OCI-LY1 (cell line): ENCODE data around the gene PTPRG.

ENCODE experiments used
- H2AFZ ChIP-seq: fragments of 200-600 bp; sonication (generic), shearing (Covaris generic); 2 replicates; pipeline ENCODE4 v1.6.0; 2014; ENCODE audit warnings: antibody characterized with exemption, mild to moderate bottlenecking, low read length
- H3F3A ChIP-seq: fragments of 200-600 bp; sonication (generic), shearing (Covaris generic); 2 replicates; pipeline ENCODE4 v1.6.0; 2014; ENCODE audit warnings: mild to moderate bottlenecking, antibody characterized with exemption, low read length, moderate library complexity; ENCODE audit not compliant: insufficient read depth
- H3K27ac ChIP-seq: fragments of 200-600 bp; sonication (generic); 2 replicates; pipeline ENCODE4 v1.5.1; 2014; ENCODE audit warnings: low read length, mixed run types, mild to moderate bottlenecking, low read depth; ENCODE audit not compliant: poor library complexity, severe bottlenecking
- H3K27me3 ChIP-seq: fragments of 200-600 bp; sonication (generic); 2 replicates; pipeline ENCODE4 v1.6.0; 2014; ENCODE audit warnings: antibody characterized with exemption, mild to moderate bottlenecking, low read length, moderate library complexity; ENCODE audit not compliant: insufficient read depth
- H3K36me3 ChIP-seq: fragments of 200-600 bp; sonication (generic); 2 replicates; pipeline ENCODE4 v1.6.1; 2014; ENCODE audit warnings: mild to moderate bottlenecking, antibody characterized with exemption, low read length, moderate library complexity, mixed read lengths; ENCODE audit not compliant: insufficient read depth
- H3K4me1 ChIP-seq: fragments of 200-600 bp; sonication (generic); 2 replicates; pipeline ENCODE4 v1.5.1; 2014; ENCODE audit warnings: mild to moderate bottlenecking, low read length, moderate library complexity; ENCODE audit not compliant: insufficient read depth, severe bottlenecking
- H3K4me2 ChIP-seq: fragments of 200-600 bp; sonication (generic), shearing (Covaris generic); 2 replicates; pipeline ENCODE4 v1.6.1; 2014; ENCODE audit warnings: low read length
- H3K4me3 ChIP-seq: fragments of 200-600 bp; sonication (generic); 2 replicates; pipeline ENCODE4 v1.5.1; 2014; ENCODE audit warnings: low read length, low read depth, mild to moderate bottlenecking, mixed read lengths; ENCODE audit not compliant: poor library complexity, severe bottlenecking
- H3K79me2 ChIP-seq: fragments of 200-600 bp; shearing (Covaris generic); 2 replicates; pipeline ENCODE4 v1.6.1; 2016; ENCODE audit warnings: mixed run types, low read length, mixed read lengths; ENCODE audit not compliant: insufficient read depth
- H3K9ac ChIP-seq: fragments of 200-600 bp; sonication (generic), shearing (Covaris generic); 2 replicates; pipeline ENCODE4 v1.6.1; 2014; ENCODE audit warnings: mild to moderate bottlenecking, low read length, mixed read lengths
- H3K9me2 ChIP-seq: fragments of 200-600 bp; sonication (generic), shearing (Covaris generic); 2 replicates; pipeline ENCODE4 v1.6.1; 2014; ENCODE audit warnings: low read depth, mild to moderate bottlenecking, low read length, mixed read lengths
- H3K9me3 ChIP-seq: fragments of 200-600 bp; shearing (Covaris generic); 2 replicates; pipeline ENCODE4 v1.6.1; 2014; ENCODE audit warnings: low read length, mixed read lengths
- H4K20me1 ChIP-seq: fragments of 200-600 bp; sonication (generic), shearing (Covaris generic); 2 replicates; pipeline ENCODE4 v1.6.0; 2016; ENCODE audit warnings: mild to moderate bottlenecking, low read length; ENCODE audit not compliant: insufficient read depth
- CTCF ChIP-seq: fragments of 200-600 bp; sonication (generic), shearing (Covaris generic); IDR thresholded peaks from 2 replicates; pipeline ENCODE4 v1.5.1; 2017; ENCODE audit warnings: mild to moderate bottlenecking, antibody characterized with exemption, low read length, moderate library complexity, mixed read lengths
- EZH2 ChIP-seq: fragments of 200-600 bp; sonication (generic), shearing (Covaris generic); IDR thresholded peaks from 2 replicates; pipeline ENCODE4 v1.8.0; 2017; ENCODE audit warnings: borderline replicate concordance, mixed run types, mild to moderate bottlenecking, antibody characterized with exemption, low read length, moderate library complexity, mixed read lengths

The PTPRG gene

GRCh38 chr3:61645148-61645547 is 83.8 kb downstream of the PTPRG start:
- H3F3A ChIP-seq: no peaks in the 10 kb centered on the region
- no peaks in the 10 kb centered on the region for H3K27me3 ChIP-seq
- peaks cover 18% of the 10 kb centered on the region for H3K4me1 ChIP-seq
- H3K36me3 ChIP-seq: no peaks in the 10 kb centered on the region
- H4K20me1 ChIP-seq: no peaks in the 10 kb centered on the region
- H3K9ac ChIP-seq: no peak overlapping the region
- H3K4me2 ChIP-seq: no peak overlapping the region
- no peak overlapping the region for H3K27ac ChIP-seq
- no peak for TF ChIP-seq CTCF
- TF ChIP-seq EZH2: no peak
- H3K9me2 ChIP-seq: no peaks in the 10 kb centered on the region
- H3K79me2 ChIP-seq: no peaks in the 10 kb centered on the region
- no peak overlapping the region for H3K4me3 ChIP-seq
- H3K9me3 ChIP-seq: peaks cover 6% of the 10 kb centered on the region; the same call in 1 of the 2 replicates
- H2AFZ ChIP-seq: no peak overlapping the region

DNA sequence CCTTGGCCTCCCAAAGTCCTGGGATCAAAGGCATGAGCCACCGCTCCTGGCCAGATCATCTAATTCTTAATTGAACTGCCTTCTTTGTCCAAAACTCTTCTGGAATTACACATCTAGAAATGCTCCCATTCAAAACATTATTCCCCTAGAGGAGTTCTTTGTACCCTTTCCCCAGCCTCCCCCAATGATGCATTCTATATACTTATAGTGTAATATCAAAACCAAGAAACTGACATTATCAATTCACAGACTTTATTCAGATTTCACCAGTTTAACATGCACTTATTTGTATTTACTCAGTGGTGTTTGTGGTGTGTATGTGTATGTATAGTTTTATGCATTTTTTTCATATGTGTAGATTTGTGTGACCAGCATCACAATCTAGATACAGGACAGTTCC is 85.0 kb downstream of the PTPRG start:
- Histone ChIP-seq H3K9ac (no peak overlapping the region), H4K20me1 (no peaks in the 10 kb centered on the region), H3K27me3 (no peaks in the 10 kb centered on the region), H3K36me3 (no peaks in the 10 kb centered on the region), H2AFZ (no peak overlapping the region), H3K4me1 (peaks cover 15% of the 10 kb centered on the region), H3K4me3 (no peak overlapping the region), H3K9me2 (no peaks in the 10 kb centered on the region), H3K79me2 (no peaks in the 10 kb centered on the region), H3K9me3 (peaks cover 6% of the 10 kb centered on the region; the same call in 1 of the 2 replicates), H3K27ac (no peak overlapping the region), H3K4me2 (no peak overlapping the region), H3F3A (no peaks in the 10 kb centered on the region)
- TF ChIP-seq CTCF (no peak), EZH2 (no peak)

DNA sequence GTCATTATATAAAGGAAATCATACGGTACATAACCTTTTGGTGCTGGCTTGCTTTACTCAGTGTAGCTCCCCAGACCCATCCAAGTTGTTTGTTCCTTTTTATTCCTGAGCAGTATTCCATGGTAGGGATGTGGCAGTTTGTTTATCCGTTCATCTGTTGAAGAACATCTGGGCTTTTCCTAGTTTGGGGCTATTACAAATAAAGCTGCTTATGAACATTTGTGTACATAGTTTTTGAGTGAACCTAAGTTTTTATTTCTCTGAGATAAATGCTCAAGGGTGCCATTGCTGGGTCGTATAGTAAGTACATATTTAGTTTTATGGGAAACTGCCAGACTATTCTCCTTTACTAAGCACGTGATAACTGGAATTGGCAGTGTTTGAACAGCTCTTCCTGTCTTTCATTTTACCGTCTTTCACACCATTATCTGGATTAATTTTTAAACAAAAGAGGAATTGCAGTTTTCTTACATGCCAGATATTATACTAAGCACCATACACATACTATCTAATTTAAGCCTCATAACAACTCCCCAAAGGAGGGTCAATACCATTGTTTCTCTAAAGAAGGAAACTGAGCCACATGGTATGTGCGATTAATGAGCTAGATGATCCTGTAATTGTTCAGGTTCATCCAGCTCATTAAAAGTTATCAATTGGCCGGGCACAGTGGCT is 85.6 kb downstream of the PTPRG start:
- Histone ChIP-seq H3K27me3 (no peaks in the 10 kb centered on the region), H3K4me2 (no peak overlapping the region), H3K4me1 (peaks cover 8% of the 10 kb centered on the region), H3K4me3 (no peak overlapping the region), H3K9me3 (peaks cover 6% of the 10 kb centered on the region; the same call in 1 of the 2 replicates), H3F3A (no peaks in the 10 kb centered on the region), H3K36me3 (no peaks in the 10 kb centered on the region), H3K9ac (no peak overlapping the region), H3K79me2 (no peaks in the 10 kb centered on the region), H4K20me1 (no peaks in the 10 kb centered on the region), H3K27ac (no peak overlapping the region), H2AFZ (no peak overlapping the region), H3K9me2 (no peaks in the 10 kb centered on the region)
- TF ChIP-seq EZH2 (no peak), CTCF (no peak)
